ENCODE data around the gene LLCFC1.

Gene LLCFC1

GRCh38 chr7:142932386-142933091 lies 6.7 kb upstream of the LLCFC1 start:
- H3K9me3 ChIP-seq (replicated peaks; ENCODE audit: low read length), result no peaks in the 10 kb centered on the region
- no peak overlapping the region for H3K4me2 ChIP-seq (ENCODE audit: low read length)
- no peak overlapping the region for H3K9ac ChIP-seq (ENCODE audit: low read depth, low read length)
- H3K36me3 ChIP-seq (ENCODE audit: insufficient read depth, low read length), result no peaks in the 10 kb centered on the region
- no peaks in the 10 kb centered on the region for H3K4me1 ChIP-seq (ENCODE audit: control insufficient read depth, insufficient read depth, low read length)
- H3K4me3 ChIP-seq (ENCODE audit: low read length), result no peak overlapping the region
- peaks cover 8% of the 10 kb centered on the region for H3K27me3 ChIP-seq (ENCODE audit: control insufficient read depth, insufficient read depth, low read length)

- Histone ChIP-seq H3K4me3 (ENCODE audit: low read length) (no peak overlapping the region), H3K36me3 (ENCODE audit: insufficient read depth, low read length) (no peaks in the 10 kb centered on the region), H3K9me3 (replicated peaks; ENCODE audit: low read length) (no peaks in the 10 kb centered on the region), H3K4me2 (ENCODE audit: low read length) (no peak overlapping the region), H3K27me3 (ENCODE audit: control insufficient read depth, insufficient read depth, low read length) (peaks cover 13% of the 10 kb centered on the region), H3K4me1 (ENCODE audit: control insufficient read depth, insufficient read depth, low read length) (no peaks in the 10 kb centered on the region), H3K9ac (ENCODE audit: low read depth, low read length) (no peak overlapping the region)
Measured at GRCh38 chr7:142933092-142933475, 6.2 kb upstream of the LLCFC1 start.

GRCh38 chr7:142933624-142934023 lies 5.7 kb upstream of the LLCFC1 start, which contains the start of gene TRPV5:
Gene TRPV5 (minus strand): TSS chr7:142933746. CDS start chr7:142933459, 287 bp downstream.
- no peak within 1 kb of the TSS for H3K4me3 ChIP-seq (ENCODE audit: low read length)
- no peak within 1 kb of the TSS for H3K9ac ChIP-seq (ENCODE audit: low read depth, low read length)
- H3K4me2 ChIP-seq (ENCODE audit: low read length), result no peak within 1 kb of the TSS
- H3K4me1 ChIP-seq (ENCODE audit: control insufficient read depth, insufficient read depth, low read length), result no peaks in the 10 kb centered on the region
- H3K36me3 ChIP-seq (ENCODE audit: insufficient read depth, low read length), result no peaks in the 10 kb centered on the region
- peaks cover 18% of the 10 kb centered on the region for H3K27me3 ChIP-seq (ENCODE audit: control insufficient read depth, insufficient read depth, low read length)
- no peaks in the 10 kb centered on the region for H3K9me3 ChIP-seq (replicated peaks; ENCODE audit: low read length)

- Histone ChIP-seq H3K4me1 (ENCODE audit: control insufficient read depth, insufficient read depth, low read length) (no peaks in the 10 kb centered on the region), H3K4me3 (ENCODE audit: low read length) (no peak overlapping the region), H3K27me3 (ENCODE audit: control insufficient read depth, insufficient read depth, low read length) (peaks cover 18% of the 10 kb centered on the region), H3K4me2 (ENCODE audit: low read length) (no peak overlapping the region), H3K9ac (ENCODE audit: low read depth, low read length) (no peak overlapping the region), H3K9me3 (replicated peaks; ENCODE audit: low read length) (no peaks in the 10 kb centered on the region), H3K36me3 (ENCODE audit: insufficient read depth, low read length) (no peaks in the 10 kb centered on the region)
Measured at GRCh38 chr7:142934056-142934455, 5.2 kb upstream of the LLCFC1 start.

- H3K9ac ChIP-seq (ENCODE audit: low read depth, low read length), result no peak overlapping the region
- peaks cover 18% of the 10 kb centered on the region for H3K27me3 ChIP-seq (ENCODE audit: control insufficient read depth, insufficient read depth, low read length)
- H3K4me3 ChIP-seq (ENCODE audit: low read length), result no peak overlapping the region
- H3K4me1 ChIP-seq (ENCODE audit: control insufficient read depth, insufficient read depth, low read length), result no peaks in the 10 kb centered on the region
- no peak overlapping the region for H3K4me2 ChIP-seq (ENCODE audit: low read length)
- no peaks in the 10 kb centered on the region for H3K9me3 ChIP-seq (replicated peaks; ENCODE audit: low read length)
- no peaks in the 10 kb centered on the region for H3K36me3 ChIP-seq (ENCODE audit: insufficient read depth, low read length)
Measured at GRCh38 chr7:142935941-142936565, 3.2 kb upstream of the LLCFC1 start.

- Histone ChIP-seq H3K36me3 (ENCODE audit: insufficient read depth, low read length) (no peaks in the 10 kb centered on the region), H3K9ac (ENCODE audit: low read depth, low read length) (no peak overlapping the region), H3K27me3 (ENCODE audit: control insufficient read depth, insufficient read depth, low read length) (peaks cover 11% of the 10 kb centered on the region), H3K4me3 (ENCODE audit: low read length) (no peak overlapping the region), H3K4me1 (ENCODE audit: control insufficient read depth, insufficient read depth, low read length) (no peaks in the 10 kb centered on the region), H3K4me2 (ENCODE audit: low read length) (no peak overlapping the region), H3K9me3 (replicated peaks; ENCODE audit: low read length) (no peaks in the 10 kb centered on the region)
Measured at GRCh38 chr7:142938611-142939010, 673 bp upstream of the LLCFC1 start.

GRCh38 chr7:142940966-142941535 lies 1.8 kb downstream of the LLCFC1 start:
- H3K9me3 ChIP-seq (replicated peaks; ENCODE audit: low read length), result no peaks in the 10 kb centered on the region
- H3K27me3 ChIP-seq (ENCODE audit: control insufficient read depth, insufficient read depth, low read length), result peaks cover 11% of the 10 kb centered on the region
- no peak overlapping the region for H3K9ac ChIP-seq (ENCODE audit: low read depth, low read length)
- no peaks in the 10 kb centered on the region for H3K36me3 ChIP-seq (ENCODE audit: insufficient read depth, low read length)
- H3K4me1 ChIP-seq (ENCODE audit: control insufficient read depth, insufficient read depth, low read length), result no peaks in the 10 kb centered on the region
- no peak overlapping the region for H3K4me2 ChIP-seq (ENCODE audit: low read length)
- no peak overlapping the region for H3K4me3 ChIP-seq (ENCODE audit: low read length)

- peaks cover 12% of the 10 kb centered on the region for H3K27me3 ChIP-seq (ENCODE audit: control insufficient read depth, insufficient read depth, low read length)
- no peak overlapping the region for H3K9ac ChIP-seq (ENCODE audit: low read depth, low read length)
- H3K4me3 ChIP-seq (ENCODE audit: low read length), result no peak overlapping the region
Measured at GRCh38 chr7:142941541-142941940, 2.3 kb downstream of the LLCFC1 start.

GRCh38 chr7:142942746-142943145 lies 3.5 kb downstream of the LLCFC1 start:
- H3K9me3 ChIP-seq (replicated peaks; ENCODE audit: low read length), result no peaks in the 10 kb centered on the region
- no peak overlapping the region for H3K4me3 ChIP-seq (ENCODE audit: low read length)
- no peak overlapping the region for H3K4me2 ChIP-seq (ENCODE audit: low read length)
- H3K4me1 ChIP-seq (ENCODE audit: control insufficient read depth, insufficient read depth, low read length), result no peaks in the 10 kb centered on the region
- peaks cover 15% of the 10 kb centered on the region for H3K27me3 ChIP-seq (ENCODE audit: control insufficient read depth, insufficient read depth, low read length)
- no peak overlapping the region for H3K9ac ChIP-seq (ENCODE audit: low read depth, low read length)
- no peaks in the 10 kb centered on the region for H3K36me3 ChIP-seq (ENCODE audit: insufficient read depth, low read length)

More at GRCh38 chr7:142941541-142941940, 2.3 kb downstream of the LLCFC1 start:
- no peaks in the 10 kb centered on the region for H3K36me3 ChIP-seq (ENCODE audit: insufficient read depth, low read length)
- H3K4me1 ChIP-seq (ENCODE audit: control insufficient read depth, insufficient read depth, low read length), result no peaks in the 10 kb centered on the region
- H3K9me3 ChIP-seq (replicated peaks; ENCODE audit: low read length), result no peaks in the 10 kb centered on the region
- H3K4me2 ChIP-seq (ENCODE audit: low read length), result no peak overlapping the region

GRCh38 chr7:142943706-142944268 lies 4.5 kb downstream of the LLCFC1 start:
- no peaks in the 10 kb centered on the region for H3K4me1 ChIP-seq (ENCODE audit: control insufficient read depth, insufficient read depth, low read length)
- H3K4me2 ChIP-seq (ENCODE audit: low read length), result no peak overlapping the region

GRCh38 chr7:142945001-142945400 lies 5.7 kb downstream of the LLCFC1 start:
- Histone ChIP-seq H3K9ac (ENCODE audit: low read depth, low read length) (no peak overlapping the region), H3K36me3 (ENCODE audit: insufficient read depth, low read length) (no peaks in the 10 kb centered on the region), H3K4me2 (ENCODE audit: low read length) (no peak overlapping the region), H3K27me3 (ENCODE audit: control insufficient read depth, insufficient read depth, low read length) (peaks cover 13% of the 10 kb centered on the region), H3K9me3 (replicated peaks; ENCODE audit: low read length) (no peaks in the 10 kb centered on the region), H3K4me3 (ENCODE audit: low read length) (no peak overlapping the region), H3K4me1 (ENCODE audit: control insufficient read depth, insufficient read depth, low read length) (no peaks in the 10 kb centered on the region)

More at GRCh38 chr7:142943706-142944268, 4.5 kb downstream of the LLCFC1 start:
- peaks cover 6% of the 10 kb centered on the region for H3K27me3 ChIP-seq (ENCODE audit: control insufficient read depth, insufficient read depth, low read length)
- no peaks in the 10 kb centered on the region for H3K36me3 ChIP-seq (ENCODE audit: insufficient read depth, low read length)
- no peaks in the 10 kb centered on the region for H3K9me3 ChIP-seq (replicated peaks; ENCODE audit: low read length)
- H3K9ac ChIP-seq (ENCODE audit: low read depth, low read length), result no peak overlapping the region
- no peak overlapping the region for H3K4me3 ChIP-seq (ENCODE audit: low read length)
